Measurements from ENCODE around the gene NSUN2.
A peak's percentile ranks its signal among the peaks of the same experiment; 100 is the strongest.

NSUN2 gene

DNA sequence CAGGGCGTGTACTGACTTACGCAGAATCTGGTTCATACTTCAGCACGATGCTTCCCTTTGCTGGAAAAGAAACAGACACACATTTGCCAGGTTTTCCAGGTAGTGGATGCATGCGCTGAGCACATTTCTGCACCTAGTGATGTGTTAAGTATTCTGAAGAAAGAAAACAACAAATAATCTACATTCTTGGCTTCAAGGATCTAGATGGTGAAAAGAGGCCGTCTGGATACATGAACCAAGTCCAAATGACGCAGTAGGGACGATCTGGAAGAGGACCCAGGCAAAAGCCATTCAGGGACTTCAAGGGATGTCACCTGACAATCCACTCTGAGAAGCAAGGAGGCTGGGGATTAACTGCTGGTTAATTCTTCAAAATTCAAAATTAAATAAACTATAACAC lies 30.4 kb downstream of the NSUN2 start:
- DNase-seq: no peak

DNA sequence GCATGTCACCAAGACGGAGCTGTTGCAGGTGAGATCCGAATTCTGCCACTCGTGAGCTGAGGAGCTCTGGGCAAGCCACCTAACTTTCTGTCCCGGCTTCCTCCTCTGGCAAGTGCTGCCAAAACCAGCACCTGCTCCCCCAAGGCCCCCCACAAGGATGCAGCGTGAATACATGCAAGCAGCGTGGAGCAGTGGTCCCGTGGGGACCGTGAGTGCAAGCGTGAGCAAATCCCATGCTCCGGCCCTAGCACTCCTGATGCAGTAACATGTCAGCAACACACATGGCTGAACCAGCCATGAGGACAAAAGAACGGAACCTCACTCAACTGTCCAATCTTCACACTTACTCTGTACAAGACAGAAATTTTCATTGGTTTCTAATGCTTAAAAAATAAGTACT lies 31.0 kb downstream of the NSUN2 start:
- no peak for DNase-seq

- no peak for DNase-seq
Measured at GRCh38 chr5:6601271-6601670, 31.6 kb downstream of the NSUN2 start.

DNA sequence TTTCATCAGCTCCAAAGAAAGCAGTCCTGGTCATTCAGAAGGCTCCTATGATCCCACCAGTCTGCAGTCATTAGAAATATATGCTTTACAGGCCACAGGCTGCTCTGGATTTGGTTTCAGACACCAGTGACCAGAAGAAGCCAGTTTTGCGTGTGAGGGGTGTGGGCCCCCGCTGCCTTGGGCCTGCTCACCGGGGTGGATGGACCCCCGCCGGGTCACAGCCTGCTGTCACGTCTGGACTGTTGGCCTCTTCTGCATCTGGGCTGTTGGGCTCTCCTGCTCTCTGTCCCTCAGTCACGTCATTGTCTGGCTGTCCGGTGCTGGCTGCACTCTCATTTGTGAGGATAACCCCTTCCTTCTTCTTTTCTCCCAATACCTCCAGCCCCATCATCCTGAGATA lies 33.1 kb downstream of the NSUN2 start:
- no peak for DNase-seq

GRCh38 chr5:6598351-6598900 lies 34.4 kb downstream of the NSUN2 start:
- DNase-seq: no peak

- DNase-seq: no peak
Measured at GRCh38 chr5:6597557-6597956, 35.3 kb downstream of the NSUN2 start.

DNA sequence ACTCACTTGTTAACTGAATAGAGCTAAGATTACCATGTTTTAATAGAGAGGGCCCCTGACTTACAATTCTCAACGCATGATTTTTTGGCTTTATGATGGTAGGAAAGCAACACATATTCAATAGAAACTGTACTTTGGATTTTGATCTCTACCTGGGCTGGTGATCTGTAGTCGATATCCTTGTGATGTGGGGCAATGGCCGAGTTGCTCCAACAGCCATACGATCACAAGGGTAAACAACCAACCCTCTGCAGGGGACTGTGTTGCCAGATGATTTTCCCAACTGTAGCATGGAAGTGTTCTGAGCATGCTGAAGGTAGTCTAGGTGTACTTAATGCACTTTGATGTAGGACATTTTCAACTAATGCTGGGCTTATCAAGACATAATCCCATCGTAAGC lies 36.5 kb downstream of the NSUN2 start:
- no peak for DNase-seq

GRCh38 chr5:6595405-6595804 lies 37.4 kb downstream of the NSUN2 start:
- DNase-seq: no peak

- DNase-seq: no peak
Measured at GRCh38 chr5:6594066-6594465, 38.8 kb downstream of the NSUN2 start.

DNA sequence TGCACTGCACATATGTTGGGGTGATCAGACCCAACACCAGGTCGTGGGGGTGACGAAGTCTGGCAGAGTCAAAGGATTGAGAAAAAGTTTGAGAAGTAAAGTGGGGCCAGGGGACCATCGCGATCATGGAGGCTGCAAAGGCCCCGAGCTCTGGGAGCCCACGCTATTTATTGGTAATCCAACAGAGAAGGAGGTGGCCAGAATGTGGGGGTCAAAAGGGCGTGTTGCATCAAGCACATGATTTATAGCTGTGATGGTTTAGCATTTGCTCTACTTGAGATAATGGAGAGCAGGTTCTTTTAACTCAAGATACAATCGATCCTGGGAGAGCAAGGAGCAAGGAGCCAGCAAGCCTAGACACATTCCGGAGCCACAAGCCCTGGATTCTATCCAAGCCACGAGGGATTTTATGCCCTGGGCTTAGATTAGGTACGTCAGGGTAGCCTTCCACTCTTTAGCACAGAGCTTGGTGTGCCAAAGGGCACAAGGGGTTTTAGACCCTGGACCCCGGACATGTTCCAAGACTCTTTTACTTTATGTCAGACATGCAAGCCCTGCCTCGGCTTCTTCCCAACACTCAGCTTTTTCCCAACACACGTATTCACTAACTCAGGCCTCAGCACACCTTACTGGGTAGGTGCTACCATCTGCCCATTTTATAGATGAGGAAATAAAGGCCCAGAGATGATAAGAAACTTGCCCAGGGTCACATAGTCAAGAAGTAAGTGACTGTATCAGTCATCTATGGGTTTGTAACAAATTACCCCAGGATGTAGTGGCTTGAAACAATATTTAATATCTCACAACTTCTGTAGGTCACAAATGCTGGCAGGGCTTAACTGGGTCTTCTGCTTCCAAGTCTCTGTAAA lies 39.5 kb downstream of the NSUN2 start:
- no peak for DNase-seq

- DNase-seq: no peak
Measured at GRCh38 chr5:6592601-6593000, 40.2 kb downstream of the NSUN2 start.

- no peak for DNase-seq
Measured at GRCh38 chr5:6591671-6592288, 41.1 kb downstream of the NSUN2 start.

DNA sequence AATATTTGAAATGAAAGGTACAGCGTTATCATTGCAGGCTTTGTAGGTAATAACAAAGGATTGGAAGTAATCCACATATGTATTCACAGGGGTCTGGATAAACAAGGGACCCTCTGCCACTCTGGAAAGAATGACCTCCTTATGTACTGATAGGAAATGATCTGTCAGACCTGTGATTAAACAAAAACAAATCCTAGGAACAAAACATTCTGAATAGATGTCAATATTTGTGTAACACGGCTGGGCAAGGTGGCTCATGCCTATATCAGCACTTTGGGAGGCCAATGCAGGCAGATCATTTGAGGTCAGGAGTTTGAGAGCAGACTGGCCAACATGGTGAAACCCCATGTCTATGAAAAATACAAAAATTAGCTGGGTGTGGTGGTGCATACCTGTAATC lies 42.3 kb downstream of the NSUN2 start:
- DNase-seq: no peak

DNA sequence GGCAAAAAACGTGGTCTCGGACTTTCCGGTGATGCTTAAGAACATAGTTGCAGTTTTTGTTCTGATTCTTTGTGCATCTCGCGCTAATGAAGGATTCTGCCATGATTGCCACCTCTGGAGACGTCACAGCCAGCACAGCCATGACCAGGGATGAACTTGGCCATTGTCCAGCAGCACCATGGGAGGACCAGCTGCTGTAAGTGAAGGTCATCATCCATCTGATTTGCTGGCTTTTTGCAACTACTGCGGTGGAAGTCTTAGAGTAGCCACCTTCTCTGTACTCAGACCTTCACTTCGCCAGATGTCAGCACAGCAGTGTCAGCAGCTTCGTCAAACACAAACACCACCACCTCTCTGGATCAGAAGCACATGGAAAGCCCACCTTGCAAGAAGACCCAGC lies 45.7 kb downstream of the NSUN2 start:
- DNase-seq: no peak

DNA sequence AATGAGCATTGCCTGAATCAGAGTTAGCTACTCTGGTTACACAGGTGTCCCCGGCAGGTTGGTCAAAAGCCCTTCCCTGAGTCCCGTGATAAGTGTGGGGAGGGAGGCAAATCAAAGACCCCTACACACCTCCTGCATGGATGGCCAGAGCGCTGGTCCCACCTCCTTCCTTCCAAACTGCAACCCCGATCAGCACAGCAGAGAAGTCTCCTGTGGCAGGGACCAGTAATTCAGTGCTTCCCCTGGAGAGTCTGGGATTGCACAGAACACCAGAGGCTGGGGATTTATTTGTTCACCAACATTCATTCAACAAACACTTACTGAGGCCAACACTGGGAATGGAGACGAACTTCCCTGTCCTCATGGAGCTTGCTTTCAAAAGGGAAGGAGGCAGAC lies 46.2 kb downstream of the NSUN2 start:
- DNase-seq: no peak

DNA sequence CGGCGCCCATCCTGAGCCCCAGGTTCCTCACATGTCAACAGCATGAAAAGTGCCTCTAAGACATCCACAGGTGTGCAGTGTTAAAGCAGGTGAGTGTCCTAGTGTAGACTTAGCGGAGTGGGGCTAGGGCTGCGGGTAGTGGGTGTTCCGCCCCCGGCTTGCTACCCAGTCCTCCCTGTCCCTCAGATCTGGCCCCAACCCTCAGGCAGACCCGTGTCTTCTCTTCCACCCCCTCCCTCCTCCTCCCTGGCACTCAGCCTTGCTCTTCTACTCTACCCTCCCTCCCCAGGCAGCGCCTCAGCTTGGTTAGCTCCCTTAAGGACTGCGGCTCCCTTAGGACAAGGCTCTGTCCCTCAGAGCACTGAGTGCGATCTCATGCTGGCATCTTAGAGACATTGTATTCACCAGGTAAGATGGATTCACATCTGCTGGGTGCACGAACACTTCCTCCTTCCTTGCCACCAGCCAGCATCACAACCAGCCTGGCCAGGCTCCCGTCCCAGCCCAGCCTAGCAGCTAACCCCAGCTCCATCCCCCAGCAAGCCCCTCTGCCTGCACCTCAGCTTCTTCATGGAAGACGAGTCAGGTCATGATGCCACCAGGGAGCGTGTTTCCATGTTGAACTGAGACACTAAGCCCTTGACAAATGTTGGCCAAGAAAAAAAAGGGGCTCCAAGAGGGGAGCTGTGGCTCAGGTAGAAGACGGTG lies 46.8 kb downstream of the NSUN2 start:
- DNase-seq: no peak

DNA sequence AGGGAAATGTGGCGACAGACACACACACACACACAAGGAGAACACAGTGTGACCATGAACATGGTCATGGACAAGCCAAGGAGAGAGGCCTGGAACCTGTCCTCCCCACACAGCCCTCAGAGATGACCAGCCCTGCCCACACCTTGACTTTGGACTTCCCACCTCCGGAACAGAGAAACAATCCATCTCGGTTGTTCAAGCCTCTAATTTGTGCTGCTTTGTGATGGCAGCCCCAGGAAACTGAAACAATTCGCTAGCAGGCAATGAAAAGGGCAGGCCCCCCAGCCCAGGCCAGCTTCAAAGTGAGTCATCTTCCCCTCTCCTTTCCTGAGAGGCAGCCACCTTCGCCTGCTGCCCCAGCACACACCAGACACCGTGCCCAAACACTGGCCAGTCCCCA lies 47.7 kb downstream of the NSUN2 start:
- no peak for DNase-seq

GRCh38 chr5:6584727-6585126 lies 48.1 kb downstream of the NSUN2 start:
- DNase-seq: no peak

DNA sequence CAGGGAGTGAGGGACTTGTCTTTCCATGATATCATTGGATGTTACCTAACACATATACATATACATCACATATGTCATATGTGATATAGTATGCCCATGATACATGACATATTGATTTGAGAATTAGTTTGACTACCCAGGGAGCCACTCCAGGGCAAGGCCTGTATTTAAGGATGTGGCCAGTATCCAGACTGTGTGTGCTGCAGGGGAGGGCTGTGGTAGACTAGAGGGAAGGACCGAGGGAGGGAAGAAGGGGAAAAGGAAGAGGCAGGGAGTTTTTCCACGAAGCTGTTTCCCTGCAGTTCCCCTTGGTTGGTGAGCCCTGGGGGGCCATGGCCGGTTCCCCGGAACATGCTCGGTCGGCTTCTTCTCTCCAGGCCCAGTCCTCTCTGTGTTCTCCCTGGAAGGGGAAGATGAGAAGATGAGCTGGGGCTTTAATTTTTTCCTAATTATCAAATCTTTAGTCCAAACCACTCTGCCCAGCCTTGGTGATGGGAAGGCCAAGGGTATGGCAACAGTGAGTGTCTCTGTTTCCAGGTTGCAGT lies 48.7 kb downstream of the NSUN2 start:
- DNase-seq: no peak

DNA sequence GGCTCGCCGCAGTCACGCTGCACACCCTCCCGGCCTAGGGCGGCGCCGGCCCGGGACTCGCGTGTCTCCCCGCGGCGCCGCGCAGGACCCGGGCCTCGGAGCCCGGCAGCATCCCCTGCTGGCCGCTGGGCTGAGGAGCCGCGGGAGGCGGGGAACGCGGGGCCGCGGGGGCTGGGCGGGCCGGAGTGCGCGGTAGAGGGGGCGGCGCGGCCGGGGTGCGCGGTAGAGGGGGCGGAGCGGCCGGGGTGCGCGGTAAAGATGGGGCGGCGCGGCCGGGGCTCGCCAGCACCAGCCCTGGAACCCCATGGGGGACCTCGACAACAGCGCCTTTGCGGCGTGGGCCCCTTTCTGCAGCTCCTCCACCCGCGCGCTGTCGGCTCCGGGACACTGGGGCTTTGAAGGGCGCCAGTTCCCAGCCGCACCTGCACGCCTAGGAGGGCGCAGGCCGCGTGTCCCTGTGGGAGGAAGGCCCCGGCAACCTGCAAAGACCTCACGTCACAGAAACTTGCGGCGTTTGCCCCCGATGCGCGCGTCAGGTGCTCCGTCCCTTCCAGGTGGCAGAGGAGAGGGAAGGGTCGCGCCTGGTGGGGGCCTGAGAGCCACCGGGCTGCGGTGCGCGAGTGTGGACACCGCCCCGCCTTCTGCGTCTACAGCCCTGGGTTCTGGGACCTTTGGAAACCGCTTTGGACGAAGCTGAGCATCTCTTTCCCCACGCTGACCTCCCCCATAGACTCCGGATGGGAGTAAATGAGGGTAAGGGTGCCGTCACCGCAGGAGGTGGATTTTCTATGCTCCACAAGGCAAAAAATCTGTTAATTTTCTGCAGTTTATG lies 49.6 kb downstream of the NSUN2 start:
- peak in 1 of 2 experiments; percentile 10 for DNase-seq

DNA sequence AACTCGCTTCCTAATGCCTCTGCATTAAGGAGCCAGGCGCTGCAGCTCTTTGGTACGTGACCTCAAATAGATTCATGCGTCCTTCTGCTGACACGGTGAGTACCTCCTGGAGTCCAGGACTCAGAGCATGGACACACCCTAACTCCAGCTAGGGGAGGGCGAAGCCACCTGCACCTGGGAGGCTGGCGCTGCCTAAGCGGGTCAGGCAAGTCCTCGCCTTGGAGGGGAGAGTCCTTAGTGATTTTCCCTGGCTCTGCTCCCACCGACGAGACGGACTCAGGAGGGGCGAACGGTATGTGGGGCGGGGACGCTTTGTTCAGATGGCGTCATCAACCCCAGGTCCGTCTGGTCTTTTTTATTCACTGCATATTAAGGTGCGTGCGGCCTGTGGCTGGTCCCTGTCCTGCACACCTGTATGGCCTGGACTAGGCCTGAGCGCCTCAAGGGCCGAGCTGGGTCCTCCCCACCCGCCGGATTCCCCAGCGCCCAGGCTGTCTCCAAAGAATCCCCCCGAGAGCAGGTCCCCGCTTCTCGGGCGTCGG lies 50.3 kb downstream of the NSUN2 start:
- DNase-seq: no peak

Data from stimulated activated CD4-positive, alpha-beta T cell treated with anti-CD3 and anti-CD28 coated beads, Interleukin-4, amount 100 ng/mL, for 4 hours (primary cell).